ENCODE data around the gene TMEM132C. TPM values are rescaled to one million over a fixed set of nuclear protein-coding genes. Genes with fewer than 3 reads are reported as not detected.

Gene TMEM132C
- total RNA-seq, 1 experiment from 2014 or later = not detected

GRCh38 chr12:128705140-128705539 lies 438.2 kb downstream of the TMEM132C start:
- Mint-ChIP-seq H3K27me3 (ENCODE audit: unreplicated experiment) (no peaks in the 10 kb centered on the region), H3K4me3 (ENCODE audit: low read depth, unreplicated experiment) (no peak overlapping the region), H3K27ac (ENCODE audit: unreplicated experiment) (no peak overlapping the region), H3K36me3 (ENCODE audit: insufficient read depth, unreplicated experiment) (no peaks in the 10 kb centered on the region), H3K9me3 (ENCODE audit: low read depth, unreplicated experiment) (peaks cover 8% of the 10 kb centered on the region), H3K4me1 (ENCODE audit: low read depth, unreplicated experiment) (no peaks in the 10 kb centered on the region)
- TF ChIP-seq, protein P1, sequence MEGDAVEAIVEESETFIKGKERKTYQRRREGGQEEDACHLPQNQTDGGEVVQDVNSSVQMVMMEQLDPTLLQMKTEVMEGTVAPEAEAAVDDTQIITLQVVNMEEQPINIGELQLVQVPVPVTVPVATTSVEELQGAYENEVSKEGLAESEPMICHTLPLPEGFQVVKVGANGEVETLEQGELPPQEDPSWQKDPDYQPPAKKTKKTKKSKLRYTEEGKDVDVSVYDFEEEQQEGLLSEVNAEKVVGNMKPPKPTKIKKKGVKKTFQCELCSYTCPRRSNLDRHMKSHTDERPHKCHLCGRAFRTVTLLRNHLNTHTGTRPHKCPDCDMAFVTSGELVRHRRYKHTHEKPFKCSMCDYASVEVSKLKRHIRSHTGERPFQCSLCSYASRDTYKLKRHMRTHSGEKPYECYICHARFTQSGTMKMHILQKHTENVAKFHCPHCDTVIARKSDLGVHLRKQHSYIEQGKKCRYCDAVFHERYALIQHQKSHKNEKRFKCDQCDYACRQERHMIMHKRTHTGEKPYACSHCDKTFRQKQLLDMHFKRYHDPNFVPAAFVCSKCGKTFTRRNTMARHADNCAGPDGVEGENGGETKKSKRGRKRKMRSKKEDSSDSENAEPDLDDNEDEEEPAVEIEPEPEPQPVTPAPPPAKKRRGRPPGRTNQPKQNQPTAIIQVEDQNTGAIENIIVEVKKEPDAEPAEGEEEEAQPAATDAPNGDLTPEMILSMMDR (IDR thresholded peaks at IDR 0.05; ENCODE audit: unreplicated experiment) = no peak
- intact Hi-C loops (cut with micrococcal nuclease; ENCODE audit: unreplicated experiment) = no loop called here
- no TSS peak for BruUV-seq (replicated peaks)
- CTCF ChIA-PET = no interaction called here
- DNase-seq = no peak

DNA sequence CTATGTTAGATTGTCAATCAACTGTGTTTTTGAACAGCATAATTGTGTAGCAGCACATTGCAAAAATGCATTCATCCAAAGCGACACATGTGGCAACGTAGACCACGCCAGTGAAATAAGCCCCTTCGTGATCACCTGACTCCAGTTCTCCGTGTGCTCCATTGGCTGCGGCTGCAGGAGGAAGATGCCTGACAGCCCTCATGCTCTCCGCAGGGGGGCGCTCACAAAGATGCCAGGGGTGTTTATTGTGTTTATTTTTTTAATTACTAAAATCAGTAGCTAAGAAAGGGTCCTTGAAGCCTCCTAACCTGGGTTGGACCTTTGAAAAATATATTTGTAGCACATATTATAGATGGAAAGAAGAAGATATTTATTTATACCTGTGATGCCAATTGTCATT lies 440.5 kb downstream of the TMEM132C start:
- Mint-ChIP-seq H3K9me3 (ENCODE audit: low read depth, unreplicated experiment) (peaks cover 5% of the 10 kb centered on the region), H3K27me3 (ENCODE audit: unreplicated experiment) (no peaks in the 10 kb centered on the region)
- TF ChIP-seq, protein P1 (IDR thresholded peaks at IDR 0.05; ENCODE audit: unreplicated experiment) = no peak

GRCh38 chr12:128708789-128709188 lies 441.8 kb downstream of the TMEM132C start:
- TF ChIP-seq, protein P1 (IDR thresholded peaks at IDR 0.05; ENCODE audit: unreplicated experiment) = no peak
- Mint-ChIP-seq H3K4me1 (ENCODE audit: low read depth, unreplicated experiment) (no peaks in the 10 kb centered on the region), H3K9me3 (ENCODE audit: low read depth, unreplicated experiment) (peaks cover 5% of the 10 kb centered on the region), H3K36me3 (ENCODE audit: insufficient read depth, unreplicated experiment) (no peaks in the 10 kb centered on the region), H3K27me3 (ENCODE audit: unreplicated experiment) (no peaks in the 10 kb centered on the region), H3K27ac (ENCODE audit: unreplicated experiment) (no peak overlapping the region), H3K4me3 (ENCODE audit: low read depth, unreplicated experiment) (no peak overlapping the region)
- DNase-seq = no peak
- intact Hi-C loops (cut with micrococcal nuclease; ENCODE audit: unreplicated experiment) = no loop called here
- BruUV-seq (replicated peaks) = no TSS peak
- CTCF ChIA-PET = no interaction called here

More for the DNA sequence above, 440.5 kb downstream of the TMEM132C start:
- no peak for DNase-seq
- BruUV-seq (replicated peaks) = no TSS peak
- Mint-ChIP-seq H3K36me3 (ENCODE audit: insufficient read depth, unreplicated experiment) (no peaks in the 10 kb centered on the region), H3K4me3 (ENCODE audit: low read depth, unreplicated experiment) (no peak overlapping the region), H3K27ac (ENCODE audit: unreplicated experiment) (no peak overlapping the region), H3K4me1 (ENCODE audit: low read depth, unreplicated experiment) (no peaks in the 10 kb centered on the region)
- intact Hi-C loops (cut with micrococcal nuclease; ENCODE audit: unreplicated experiment) = no loop called here
- CTCF ChIA-PET = no interaction called here

- BruUV-seq (replicated peaks) = no TSS peak
- CTCF ChIA-PET = no interaction called here
- intact Hi-C loops (cut with micrococcal nuclease; ENCODE audit: unreplicated experiment) = no loop called here
- Mint-ChIP-seq H3K27ac (ENCODE audit: unreplicated experiment) (no peak overlapping the region), H3K9me3 (ENCODE audit: low read depth, unreplicated experiment) (peaks cover 5% of the 10 kb centered on the region), H3K36me3 (ENCODE audit: insufficient read depth, unreplicated experiment) (no peaks in the 10 kb centered on the region), H3K4me3 (ENCODE audit: low read depth, unreplicated experiment) (no peak overlapping the region), H3K27me3 (ENCODE audit: unreplicated experiment) (no peaks in the 10 kb centered on the region), H3K4me1 (ENCODE audit: low read depth, unreplicated experiment) (no peaks in the 10 kb centered on the region)
- DNase-seq = no peak
- TF ChIP-seq, protein P1 (IDR thresholded peaks at IDR 0.05; ENCODE audit: unreplicated experiment) = no peak
Observed at GRCh38 chr12:128709660-128710059, 442.7 kb downstream of the TMEM132C start.
